K562 (cell line): ENCODE results near the gene HTRA3. TPM values are rescaled to one million over a fixed set of nuclear protein-coding genes. Genes with fewer than 3 reads are reported as not detected.

Experiments
- ARHGAP35 ChIP-seq: fragments of 450-650 bp; IDR thresholded peaks from 2 replicates; pipeline ENCODE4 v1.6.1; 2018; ENCODE audit not compliant: partially characterized antibody
- ARID2 ChIP-seq: fragments of 450-650 bp; IDR thresholded peaks from 2 replicates; pipeline ENCODE4 v1.6.1; 2017; ENCODE audit warnings: antibody characterized with exemption, mild to moderate bottlenecking
- BCLAF1 ChIP-seq, 2 experiments: fragments of 450-650 bp in 1 of 2; IDR thresholded peaks; 2 replicates each; pipeline ENCODE4 v1.6.1; 2011 to 2017; ENCODE audit warnings: low read depth in 2 of 2, antibody characterized with exemption in 1 of 2, borderline replicate concordance in 1 of 2, low read length in 1 of 2, mild to moderate bottlenecking in 1 of 2, mixed read lengths in 1 of 2; ENCODE audit not compliant: control insufficient read depth in 1 of 2
- CHD4 ChIP-seq: fragments of 200-600 bp; sonication (generic); IDR thresholded peaks from 3 replicates; pipeline ENCODE4 v1.6.1; 2012; ENCODE audit warnings: low read depth, mild to moderate bottlenecking, mixed read lengths, low read length, inconsistent platforms; ENCODE audit not compliant: insufficient read depth, insufficient replicate concordance, poor library complexity, severe bottlenecking
- DIDO1 ChIP-seq: fragments of 450-650 bp; IDR thresholded peaks from 2 replicates; pipeline ENCODE4 v1.6.1; 2016; ENCODE audit warnings: low read depth, missing biosample characterization, missing genetic modification characterization
- IRF9 ChIP-seq: fragments of 450-650 bp; IDR thresholded peaks from 2 replicates; pipeline ENCODE4 v1.6.1; 2016; ENCODE audit warnings: missing biosample characterization, missing genetic modification characterization
- NFIX ChIP-seq: fragments of 250-450 bp; sonication (Bioruptor Pico); IDR thresholded peaks from 2 replicates; pipeline ENCODE4 v1.4.0; 2020; ENCODE audit warnings: low read depth, mild to moderate bottlenecking, moderate library complexity
- PKNOX1 ChIP-seq: fragments of 450-650 bp; IDR thresholded peaks from 2 replicates; pipeline ENCODE4 v1.6.1; 2016
- RBFOX2 ChIP-seq: fragments of 200-400 bp; formaldehyde crosslinking; IDR thresholded peaks from 2 replicates; pipeline ENCODE4 v1.6.1; 2017; ENCODE audit warnings: low read depth, mild to moderate bottlenecking, low read length, moderate library complexity
- TRIM24 ChIP-seq, 2 experiments: fragments of 450-650 bp; IDR thresholded peaks; 2 replicates each; pipeline ENCODE4 v1.6.1; 2016
- polyA plus RNA-seq, 8 experiments: library from polyadenylated mRNA; depleted of rRNA in 4 of 8; stranded (reverse) in 5 of 8; unstranded in 3 of 8; fragments of >200 nt; fragmentation: Nextera tagmentation in 2 of 8; fragmentation: Illumina TruSeq in 1 of 8; extraction: Ambion mirVana in 2 of 8; extraction: Trizol in 1 of 8; gene quantifications; 2 replicates each; pipeline versions ENCODE4 v1.2.1 to v1.2.3, GENCODE V29; 2011 to 2014; ENCODE audit warnings: inconsistent platforms in 1 of 8, missing spikeins in 1 of 8
- total RNA-seq, 7 experiments: library from RNA; depleted of rRNA in 6 of 7; stranded (reverse); fragments of >200 nt in 6 of 7; fragmentation: Illumina TruSeq in 2 of 7; extraction: Trizol in 2 of 7; gene quantifications; 2 replicates each; pipeline versions ENCODE4 v1.2.1 to v1.2.3, GENCODE V29; 2011 to 2021; ENCODE audit warnings: low replicate concordance in 1 of 7
- TF ChIP-seq, protein P1 (sequence below): fragments of 150-350 bp; IDR thresholded peaks from 2 replicates; pipeline ENCODE4 v1.6.1; 2014; ENCODE audit warnings: low read depth, mild to moderate bottlenecking, low read length, borderline replicate concordance
- TF ChIP-seq, protein P2 (sequence below): IDR thresholded peaks from 3 replicates; pipeline ENCODE4 v1.6.1; 2011; ENCODE audit warnings: borderline replicate concordance, mild to moderate bottlenecking; ENCODE audit not compliant: insufficient read length, insufficient read depth

Gene HTRA3
- total and polyA plus RNA-seq, 9 of the 15 experiments (the other 6 are each of a cell fraction or from before 2014, with no cell fraction given), result 0.04 TPM; not detected in 8

GRCh38 chr4:8303485-8304281 is 34.1 kb downstream of the HTRA3 start (continued):
- TF ChIP-seq CHD4 (no peak), RBFOX2 (no peak), DIDO1 (tag) (peak; percentile 70), IRF9 (tag) (peak; percentile 80), TRIM24 (IDR thresholded peaks at IDR 0.05) (peak; percentile 99 to 100), NFIX (CRISPR knock-in tag) (no peak), ARID2 (peak; percentile 87), PKNOX1 (peak; percentile 94), ARHGAP35 (peak; percentile 70), BCLAF1 (IDR thresholded peaks at IDR 0.05; ENCODE audit: borderline replicate concordance in 1 of 2, control insufficient read depth in 1 of 2, low read depth in 2 of 2, low read length in 1 of 2) (no peak)
- TF ChIP-seq, protein P1, sequence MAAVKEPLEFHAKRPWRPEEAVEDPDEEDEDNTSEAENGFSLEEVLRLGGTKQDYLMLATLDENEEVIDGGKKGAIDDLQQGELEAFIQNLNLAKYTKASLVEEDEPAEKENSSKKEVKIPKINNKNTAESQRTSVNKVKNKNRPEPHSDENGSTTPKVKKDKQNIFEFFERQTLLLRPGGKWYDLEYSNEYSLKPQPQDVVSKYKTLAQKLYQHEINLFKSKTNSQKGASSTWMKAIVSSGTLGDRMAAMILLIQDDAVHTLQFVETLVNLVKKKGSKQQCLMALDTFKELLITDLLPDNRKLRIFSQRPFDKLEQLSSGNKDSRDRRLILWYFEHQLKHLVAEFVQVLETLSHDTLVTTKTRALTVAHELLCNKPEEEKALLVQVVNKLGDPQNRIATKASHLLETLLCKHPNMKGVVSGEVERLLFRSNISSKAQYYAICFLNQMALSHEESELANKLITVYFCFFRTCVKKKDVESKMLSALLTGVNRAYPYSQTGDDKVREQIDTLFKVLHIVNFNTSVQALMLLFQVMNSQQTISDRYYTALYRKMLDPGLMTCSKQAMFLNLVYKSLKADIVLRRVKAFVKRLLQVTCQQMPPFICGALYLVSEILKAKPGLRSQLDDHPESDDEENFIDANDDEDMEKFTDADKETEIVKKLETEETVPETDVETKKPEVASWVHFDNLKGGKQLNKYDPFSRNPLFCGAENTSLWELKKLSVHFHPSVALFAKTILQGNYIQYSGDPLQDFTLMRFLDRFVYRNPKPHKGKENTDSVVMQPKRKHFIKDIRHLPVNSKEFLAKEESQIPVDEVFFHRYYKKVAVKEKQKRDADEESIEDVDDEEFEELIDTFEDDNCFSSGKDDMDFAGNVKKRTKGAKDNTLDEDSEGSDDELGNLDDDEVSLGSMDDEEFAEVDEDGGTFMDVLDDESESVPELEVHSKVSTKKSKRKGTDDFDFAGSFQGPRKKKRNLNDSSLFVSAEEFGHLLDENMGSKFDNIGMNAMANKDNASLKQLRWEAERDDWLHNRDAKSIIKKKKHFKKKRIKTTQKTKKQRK, result no peak
- TF ChIP-seq, protein P2, sequence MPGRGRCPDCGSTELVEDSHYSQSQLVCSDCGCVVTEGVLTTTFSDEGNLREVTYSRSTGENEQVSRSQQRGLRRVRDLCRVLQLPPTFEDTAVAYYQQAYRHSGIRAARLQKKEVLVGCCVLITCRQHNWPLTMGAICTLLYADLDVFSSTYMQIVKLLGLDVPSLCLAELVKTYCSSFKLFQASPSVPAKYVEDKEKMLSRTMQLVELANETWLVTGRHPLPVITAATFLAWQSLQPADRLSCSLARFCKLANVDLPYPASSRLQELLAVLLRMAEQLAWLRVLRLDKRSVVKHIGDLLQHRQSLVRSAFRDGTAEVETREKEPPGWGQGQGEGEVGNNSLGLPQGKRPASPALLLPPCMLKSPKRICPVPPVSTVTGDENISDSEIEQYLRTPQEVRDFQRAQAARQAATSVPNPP, result no peak
